Activated naive CD8-positive, alpha-beta T cell treated with anti-CD3 and anti-CD28 coated beads, Interleukin-2, amount 10 ng/mL, durations not matched to agents 7 days and 5 days (primary cell): ENCODE results near the gene SERPINI1. TPM values are rescaled to one million over a fixed set of nuclear protein-coding genes. Genes with fewer than 3 reads are reported as not detected.

Source experiments
- ATAC-seq: fragments of 150-1000 bp; cut with Tn5 transposase; one replicate; pipeline ENCODE4 v1.10.0; 2021; ENCODE audit warnings: low read depth, moderate library complexity
- POLR2A ChIA-PET: fragments of 350-600 bp; sonication (Branson Sonifier 250); formaldehyde crosslinking; loops from one replicate; lab custom pipeline; 2021; ENCODE audit warnings: antibody characterized with exemption; lab: Charles Lee
- DNase-seq: peaks from one replicate; pipeline ENCODE4 v3.0.0; 2021
- H3K27ac Mint-ChIP-seq: one replicate; pipeline ENCODE4 v1.8.0; 2022; ENCODE audit warnings: mild to moderate bottlenecking, mixed read lengths
- H3K27me3 Mint-ChIP-seq: one replicate; pipeline ENCODE4 v1.8.0; 2022; ENCODE audit warnings: mild to moderate bottlenecking, moderate library complexity, mixed read lengths
- H3K36me3 Mint-ChIP-seq: one replicate; pipeline ENCODE4 v1.8.0; 2021; ENCODE audit warnings: mild to moderate bottlenecking, mixed read lengths
- H3K4me1 Mint-ChIP-seq: one replicate; pipeline ENCODE4 v1.8.0; 2021; ENCODE audit warnings: mixed read lengths
- H3K4me3 Mint-ChIP-seq: one replicate; pipeline ENCODE4 v1.8.0; 2022; ENCODE audit warnings: mild to moderate bottlenecking, moderate library complexity, mixed read lengths
- H3K9me3 Mint-ChIP-seq: one replicate; pipeline ENCODE4 v1.8.0; 2021; ENCODE audit warnings: mixed read lengths
- total RNA-seq, 2 experiments: library from RNA; stranded (reverse); gene quantifications; one replicate each; pipeline ENCODE4 v1.2.3, GENCODE V29; 2021

Gene SERPINI1
- total RNA-seq, 2 experiments from 2014 or later = 1.9 to 2.4 TPM

GRCh38 chr3:167777356-167777755, 41.8 kb downstream of the SERPINI1 start:
- H3K4me3 Mint-ChIP-seq = no peak overlapping the region
- H3K4me1 Mint-ChIP-seq = peaks cover 5% of the 10 kb centered on the region
- H3K27ac Mint-ChIP-seq = no peak overlapping the region
- H3K27me3 Mint-ChIP-seq = no peaks in the 10 kb centered on the region
- ATAC-seq (no peak), DNase-seq (no peak)
- POLR2A ChIA-PET = no interaction called here
- no peaks in the 10 kb centered on the region for H3K9me3 Mint-ChIP-seq
- no peaks in the 10 kb centered on the region for H3K36me3 Mint-ChIP-seq

- H3K9me3 Mint-ChIP-seq = no peaks in the 10 kb centered on the region
- no peaks in the 10 kb centered on the region for H3K4me1 Mint-ChIP-seq
- POLR2A ChIA-PET = no interaction called here
- no peaks in the 10 kb centered on the region for H3K27me3 Mint-ChIP-seq
- H3K4me3 Mint-ChIP-seq = no peak overlapping the region
- DNase-seq (no peak), ATAC-seq (no peak)
- H3K36me3 Mint-ChIP-seq = no peaks in the 10 kb centered on the region
- no peak overlapping the region for H3K27ac Mint-ChIP-seq
Measured at GRCh38 chr3:167780214-167780883, 44.8 kb downstream of the SERPINI1 start.

- POLR2A ChIA-PET = no interaction called here
- no peaks in the 10 kb centered on the region for H3K4me1 Mint-ChIP-seq
- no peaks in the 10 kb centered on the region for H3K27me3 Mint-ChIP-seq
- no peak overlapping the region for H3K27ac Mint-ChIP-seq
- H3K9me3 Mint-ChIP-seq = no peaks in the 10 kb centered on the region
- H3K36me3 Mint-ChIP-seq = no peaks in the 10 kb centered on the region
- no peak overlapping the region for H3K4me3 Mint-ChIP-seq
- ATAC-seq (no peak), DNase-seq (no peak)
Measured at GRCh38 chr3:167783781-167784180, 48.3 kb downstream of the SERPINI1 start.

GRCh38 chr3:167785790-167786189, 50.3 kb downstream of the SERPINI1 start:
- no peaks in the 10 kb centered on the region for H3K36me3 Mint-ChIP-seq
- H3K27ac Mint-ChIP-seq = no peak overlapping the region
- no peaks in the 10 kb centered on the region for H3K4me1 Mint-ChIP-seq
- no peak overlapping the region for H3K4me3 Mint-ChIP-seq
- no peak for ATAC-seq
- H3K27me3 Mint-ChIP-seq = no peaks in the 10 kb centered on the region
- DNase-seq = no peak
- H3K9me3 Mint-ChIP-seq = no peaks in the 10 kb centered on the region
- POLR2A ChIA-PET = no interaction called here

- ATAC-seq (no peak), DNase-seq (no peak)
- H3K27ac Mint-ChIP-seq = no peak overlapping the region
- POLR2A ChIA-PET = no interaction called here
- no peaks in the 10 kb centered on the region for H3K9me3 Mint-ChIP-seq
- H3K27me3 Mint-ChIP-seq = no peaks in the 10 kb centered on the region
- H3K4me1 Mint-ChIP-seq = no peaks in the 10 kb centered on the region
- no peaks in the 10 kb centered on the region for H3K36me3 Mint-ChIP-seq
- H3K4me3 Mint-ChIP-seq = no peak overlapping the region
Measured at GRCh38 chr3:167787440-167787839, 51.9 kb downstream of the SERPINI1 start.

- no peak for ATAC-seq
- no peaks in the 10 kb centered on the region for H3K27me3 Mint-ChIP-seq
- peaks cover 2% of the 10 kb centered on the region for H3K36me3 Mint-ChIP-seq
- H3K27ac Mint-ChIP-seq = no peak overlapping the region
- no peaks in the 10 kb centered on the region for H3K4me1 Mint-ChIP-seq
- H3K4me3 Mint-ChIP-seq = no peak overlapping the region
- DNase-seq = no peak
- H3K9me3 Mint-ChIP-seq = no peaks in the 10 kb centered on the region
- POLR2A ChIA-PET = no interaction called here
Measured at GRCh38 chr3:167798443-167798842, 62.9 kb downstream of the SERPINI1 start.

- Mint-ChIP-seq H3K4me3 (no peak overlapping the region), H3K27ac (no peak overlapping the region), H3K9me3 (no peaks in the 10 kb centered on the region), H3K36me3 (no peaks in the 10 kb centered on the region), H3K4me1 (no peaks in the 10 kb centered on the region), H3K27me3 (no peaks in the 10 kb centered on the region)
- POLR2A ChIA-PET = no interaction called here
- DNase-seq (no peak), ATAC-seq (no peak)
Measured at GRCh38 chr3:167808910-167809309, 73.4 kb downstream of the SERPINI1 start.

GRCh38 chr3:167810236-167810635, 74.7 kb downstream of the SERPINI1 start:
- Mint-ChIP-seq H3K36me3 (no peaks in the 10 kb centered on the region), H3K27ac (no peak overlapping the region)

GRCh38 chr3:167811031-167811430, 75.5 kb downstream of the SERPINI1 start:
- Mint-ChIP-seq H3K27me3 (no peaks in the 10 kb centered on the region), H3K4me1 (no peaks in the 10 kb centered on the region), H3K27ac (no peak overlapping the region), H3K36me3 (no peaks in the 10 kb centered on the region), H3K9me3 (no peaks in the 10 kb centered on the region), H3K4me3 (no peak overlapping the region)
- POLR2A ChIA-PET = no interaction called here
- DNase-seq (no peak), ATAC-seq (no peak)

More at GRCh38 chr3:167810236-167810635, 74.7 kb downstream of the SERPINI1 start:
- POLR2A ChIA-PET = no interaction called here
- no peak for DNase-seq
- Mint-ChIP-seq H3K4me3 (no peak overlapping the region), H3K4me1 (no peaks in the 10 kb centered on the region), H3K27me3 (no peaks in the 10 kb centered on the region), H3K9me3 (no peaks in the 10 kb centered on the region)
- ATAC-seq = no peak

- Mint-ChIP-seq H3K4me1 (no peaks in the 10 kb centered on the region), H3K4me3 (no peak overlapping the region), H3K27me3 (no peaks in the 10 kb centered on the region), H3K27ac (no peak overlapping the region), H3K9me3 (no peaks in the 10 kb centered on the region), H3K36me3 (no peaks in the 10 kb centered on the region)
- DNase-seq (no peak), ATAC-seq (no peak)
- POLR2A ChIA-PET = no interaction called here
Measured at GRCh38 chr3:167813169-167814123, 77.9 kb downstream of the SERPINI1 start.

GRCh38 chr3:167814441-167814951, 79.0 kb downstream of the SERPINI1 start:
- Mint-ChIP-seq H3K27ac (no peak overlapping the region), H3K4me1 (no peaks in the 10 kb centered on the region), H3K36me3 (no peaks in the 10 kb centered on the region), H3K9me3 (no peaks in the 10 kb centered on the region), H3K27me3 (no peaks in the 10 kb centered on the region), H3K4me3 (no peak overlapping the region)
- DNase-seq = no peak
- POLR2A ChIA-PET = no interaction called here
- no peak for ATAC-seq

- Mint-ChIP-seq H3K36me3 (no peaks in the 10 kb centered on the region), H3K27ac (no peak overlapping the region), H3K9me3 (no peaks in the 10 kb centered on the region), H3K4me3 (no peak overlapping the region), H3K4me1 (no peaks in the 10 kb centered on the region), H3K27me3 (no peaks in the 10 kb centered on the region)
- no peak for DNase-seq
- no peak for ATAC-seq
- POLR2A ChIA-PET = no interaction called here
Measured at GRCh38 chr3:167816953-167817352, 81.4 kb downstream of the SERPINI1 start.

- Mint-ChIP-seq H3K36me3 (no peaks in the 10 kb centered on the region), H3K4me1 (no peaks in the 10 kb centered on the region), H3K4me3 (no peak overlapping the region), H3K9me3 (no peaks in the 10 kb centered on the region), H3K27ac (no peak overlapping the region), H3K27me3 (no peaks in the 10 kb centered on the region)
- no peak for DNase-seq
- ATAC-seq = no peak
- POLR2A ChIA-PET = no interaction called here
Measured at GRCh38 chr3:167820102-167820865, 84.8 kb downstream of the SERPINI1 start.
